Astrocyte of the spinal cord (primary cell): ENCODE results near the gene GNA12.

Experiments
- DNase-seq: peaks from one replicate; pipeline ENCODE4 v3.0.0; 2011; ENCODE audit warnings: low read depth, low spot score
- H3K4me3 ChIP-seq: 2 replicates; pipeline ENCODE4 v1.5.1; 2011; ENCODE audit warnings: low read depth, mild to moderate bottlenecking, low read length, moderate library complexity
- in situ Hi-C: cut with HindIII; loops from 2 replicates; pipeline ENCODE4 v1.10.0; 2017; ENCODE audit warnings: low sequenced_read_pairs
- TF ChIP-seq, protein P1 (sequence below): IDR thresholded peaks from 2 replicates; pipeline ENCODE4 v1.5.1; 2012; ENCODE audit warnings: low read depth, mild to moderate bottlenecking, low read length, inconsistent platforms

The GNA12 gene

GRCh38 chr7:2866601-2867000 is 22.5 kb upstream of the GNA12 start:
- no peak overlapping the region for H3K4me3 ChIP-seq
- DNase-seq: no peak
- TF ChIP-seq, protein P1, sequence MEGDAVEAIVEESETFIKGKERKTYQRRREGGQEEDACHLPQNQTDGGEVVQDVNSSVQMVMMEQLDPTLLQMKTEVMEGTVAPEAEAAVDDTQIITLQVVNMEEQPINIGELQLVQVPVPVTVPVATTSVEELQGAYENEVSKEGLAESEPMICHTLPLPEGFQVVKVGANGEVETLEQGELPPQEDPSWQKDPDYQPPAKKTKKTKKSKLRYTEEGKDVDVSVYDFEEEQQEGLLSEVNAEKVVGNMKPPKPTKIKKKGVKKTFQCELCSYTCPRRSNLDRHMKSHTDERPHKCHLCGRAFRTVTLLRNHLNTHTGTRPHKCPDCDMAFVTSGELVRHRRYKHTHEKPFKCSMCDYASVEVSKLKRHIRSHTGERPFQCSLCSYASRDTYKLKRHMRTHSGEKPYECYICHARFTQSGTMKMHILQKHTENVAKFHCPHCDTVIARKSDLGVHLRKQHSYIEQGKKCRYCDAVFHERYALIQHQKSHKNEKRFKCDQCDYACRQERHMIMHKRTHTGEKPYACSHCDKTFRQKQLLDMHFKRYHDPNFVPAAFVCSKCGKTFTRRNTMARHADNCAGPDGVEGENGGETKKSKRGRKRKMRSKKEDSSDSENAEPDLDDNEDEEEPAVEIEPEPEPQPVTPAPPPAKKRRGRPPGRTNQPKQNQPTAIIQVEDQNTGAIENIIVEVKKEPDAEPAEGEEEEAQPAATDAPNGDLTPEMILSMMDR: no peak
- in situ Hi-C loops: no loop called here

DNA sequence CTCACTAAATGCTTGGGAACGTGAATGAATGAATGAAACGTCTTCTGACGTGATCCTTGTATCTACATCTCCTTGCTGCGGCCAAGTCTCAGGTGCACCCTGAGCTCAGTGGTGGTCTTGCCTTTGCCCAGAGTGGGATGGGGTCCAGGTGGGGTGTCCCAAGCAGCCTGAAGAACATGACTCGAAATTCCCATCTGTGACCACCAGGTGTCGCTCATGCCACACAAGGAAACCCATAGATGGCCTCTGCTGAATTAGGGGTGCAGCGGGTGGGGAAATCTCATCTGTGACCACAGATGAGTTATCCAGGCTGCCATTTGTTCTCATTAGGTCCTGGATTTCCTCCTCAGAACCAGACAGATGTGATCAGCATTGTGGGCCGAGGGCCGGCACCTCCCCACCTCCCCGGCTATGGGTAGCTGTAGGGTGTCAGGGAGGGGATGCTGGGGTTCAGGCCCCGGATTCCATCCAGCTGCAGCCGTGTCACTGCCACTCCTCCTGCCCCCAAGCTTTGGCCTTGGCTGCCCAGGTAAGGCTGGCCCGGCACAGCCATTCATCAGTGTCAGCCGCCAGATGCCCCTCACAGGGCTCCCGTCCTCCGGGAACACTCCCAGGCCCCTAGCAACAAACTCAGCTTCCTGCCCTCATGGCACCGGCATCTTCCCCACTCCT is 21.0 kb upstream of the GNA12 start:
- in situ Hi-C loops: no loop called here
- no peak overlapping the region for H3K4me3 ChIP-seq
- TF ChIP-seq, protein P1: peak; percentile 83
- peak; percentile 65 for DNase-seq

DNA sequence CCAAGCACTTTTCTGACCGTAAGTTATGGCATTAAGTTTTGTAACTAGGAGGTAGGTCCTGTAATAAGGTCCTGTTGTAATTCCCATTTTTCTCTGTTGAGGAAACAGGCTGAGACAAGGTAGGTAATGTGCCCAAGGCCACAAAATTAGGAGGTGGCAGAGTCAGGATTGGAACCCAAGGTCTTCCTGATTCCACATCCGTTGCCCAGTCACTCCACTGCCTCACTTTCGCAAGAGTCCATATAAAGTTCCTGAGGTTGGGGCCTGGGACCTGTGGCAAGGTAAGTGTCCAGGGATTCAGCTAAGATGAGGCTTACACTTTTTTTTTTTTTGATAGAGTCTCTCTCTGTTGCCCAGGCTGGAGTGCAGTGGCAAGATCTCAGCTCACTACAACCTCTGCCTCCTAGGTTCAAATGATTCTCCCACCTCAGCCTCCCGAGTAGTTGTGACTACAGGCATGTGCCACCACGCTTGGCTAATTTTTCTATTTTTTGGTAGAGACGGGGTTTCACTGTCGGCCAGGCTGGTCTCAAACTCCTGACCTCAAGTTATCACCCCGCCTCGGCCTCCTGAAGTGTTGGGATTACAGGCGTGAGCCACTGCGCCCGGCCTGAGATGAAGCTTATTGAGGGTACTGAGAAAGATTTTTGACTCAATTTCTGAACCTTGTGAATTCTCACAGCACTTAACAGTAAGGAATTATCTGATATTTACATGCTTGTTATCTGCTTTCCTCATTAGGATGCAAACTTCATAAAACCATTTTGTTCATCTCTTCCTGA is 20.3 kb upstream of the GNA12 start:
- no peak overlapping the region for H3K4me3 ChIP-seq
- TF ChIP-seq, protein P1: no peak
- in situ Hi-C loops: no loop called here
- no peak for DNase-seq

DNA sequence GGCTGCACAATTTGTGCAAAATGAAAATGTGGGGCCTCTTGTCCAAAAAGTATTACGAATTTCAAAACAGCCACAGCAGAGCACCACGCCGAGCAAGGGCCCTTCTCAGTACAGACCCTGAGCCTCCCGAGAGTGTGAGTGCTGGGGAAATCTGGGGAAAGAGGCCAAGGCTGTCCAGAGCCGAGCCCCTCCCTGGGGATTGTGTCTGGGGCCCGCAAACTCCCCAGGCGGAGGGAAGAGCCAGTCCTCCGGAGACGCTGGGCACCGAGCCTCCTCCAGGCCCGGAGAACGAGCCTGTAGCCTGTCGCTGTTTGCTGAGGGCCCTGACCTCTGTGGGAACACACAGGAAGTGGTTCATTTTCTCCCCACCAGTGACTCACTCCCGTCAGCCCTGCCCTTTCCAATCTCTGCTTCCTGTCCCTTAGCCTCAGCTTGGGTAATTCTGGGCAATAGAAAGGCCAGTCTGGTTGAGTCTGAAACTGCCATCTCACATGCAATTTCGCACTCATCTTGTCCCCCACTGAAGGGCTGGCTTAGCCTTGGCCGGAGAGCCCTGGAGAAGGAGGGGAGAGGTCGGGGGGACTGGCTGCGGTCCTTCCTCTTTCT is 19.5 kb upstream of the GNA12 start:
- DNase-seq: peak; percentile 96
- in situ Hi-C loops: no loop called here
- TF ChIP-seq, protein P1: no peak
- H3K4me3 ChIP-seq: no peak overlapping the region

- in situ Hi-C loops: no loop called here
- H3K4me3 ChIP-seq: no peak overlapping the region
- TF ChIP-seq, protein P1: no peak
- peak; percentile 75 for DNase-seq
Measured at GRCh38 chr7:2862831-2863361, 18.8 kb upstream of the GNA12 start.

DNA sequence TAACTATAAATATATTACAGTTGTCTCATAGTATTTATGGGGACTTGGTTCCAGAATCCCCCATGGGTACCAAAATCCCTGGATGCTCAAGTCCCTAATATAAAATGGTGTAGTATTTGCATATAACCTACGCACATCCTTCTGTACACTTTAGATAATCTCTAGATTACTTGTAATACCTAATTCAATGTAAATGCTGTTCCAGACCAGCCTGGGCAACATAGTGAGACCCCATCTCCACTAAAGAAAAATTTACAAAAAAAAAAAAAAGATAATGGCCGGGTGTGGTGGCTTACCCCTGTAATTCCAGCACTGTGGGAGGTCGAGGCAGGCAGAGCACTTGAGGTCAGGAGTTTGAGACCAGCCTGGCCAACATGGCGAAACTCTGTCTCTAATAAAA is 17.4 kb upstream of the GNA12 start:
- in situ Hi-C loops: no loop called here
- DNase-seq: no peak
- TF ChIP-seq, protein P1: no peak
- no peak overlapping the region for H3K4me3 ChIP-seq
